Body of pancreas (tissue), 4 donors: Measurements from ENCODE around the gene MSX1. TPM values are rescaled to one million over a fixed set of nuclear protein-coding genes. Genes with fewer than 3 reads are reported as not detected.

Experiments
- ATAC-seq: fragments of 150-250 bp; one replicate; pipeline ENCODE4 v1.9.1; 2016
- DNase-seq, 4 donors: peaks; one replicate each; pipeline ENCODE4 v3.0.0-alpha.2; 2019
- H3K27ac ChIP-seq, 4 donors: fragments of 200-600 bp; sonication (generic); 1 replicate in 3 of 4; 2 replicates in 1 of 4; pipeline versions ENCODE4 v1.5.1 to v1.6.1; 2016 to 2019; ENCODE audit warnings: mild to moderate bottlenecking in 1 of 4, mixed read lengths in 1 of 4, moderate library complexity in 1 of 4
- H3K27me3 ChIP-seq, 2 donors: fragments of 200-600 bp; sonication (generic); one replicate each; pipeline ENCODE4 v1.6.0; 2016; ENCODE audit warnings: mild to moderate bottlenecking in 1 of 2
- H3K36me3 ChIP-seq, 2 donors: fragments of 200-600 bp; sonication (generic); replicated peaks in 1 of 2; 2 replicates each; pipeline ENCODE4 v1.5.1; 2016; ENCODE audit warnings: low read depth in 2 of 2; ENCODE audit not compliant: insufficient read depth in 1 of 2
- H3K4me1 ChIP-seq: fragments of 200-600 bp; sonication (generic); one replicate; pipeline ENCODE4 v1.6.0; 2016
- H3K4me3 ChIP-seq, 2 donors: fragments of 200-600 bp; sonication (generic); 1 replicate in 1 of 2; 2 replicates in 1 of 2; pipeline ENCODE4 v1.5.1; 2016 to 2019
- H3K9me3 ChIP-seq, 3 donors: fragments of 200-600 bp; sonication (generic); 1 replicate in 2 of 3; 2 replicates in 1 of 3; pipeline ENCODE4 v1.5.1; 2016
- CTCF ChIP-seq, 7 experiments: fragments of 450-650 bp in 4 of 7; fragments of 200-600 bp in 3 of 7; sonication (generic) in 3 of 7; IDR thresholded peaks; one replicate each; pipeline ENCODE4 v1.5.1; 2016 to 2019; ENCODE audit warnings: antibody characterized with exemption in 7 of 7
- POLR2A ChIP-seq, 3 donors: fragments of 450-650 bp; IDR thresholded peaks; one replicate each; pipeline ENCODE4 v1.6.1; 2016; ENCODE audit warnings: antibody characterized with exemption in 3 of 3, mild to moderate bottlenecking in 2 of 3
- WGBS, 2 donors: methylation state at CpG; one replicate each; pipeline ENCODE4 v1.1.5; 2017; 5-methylcytosine and 5-hydroxymethylcytosine counted together
- intact Hi-C: fragments of 100-400 bp; cut with DNase I; formaldehyde crosslinking; loops from one replicate; pipeline ENCODE4 v1.15.1; 2023
- total RNA-seq, 2 donors: library from RNA; depleted of rRNA; stranded (reverse); fragments of >200 nt; gene quantifications; one replicate each; pipeline ENCODE4 v1.1.0, GENCODE V29; 2016

MSX1 gene
- 1 to 10 TPM; 3.9 to 7.6 TPM for total RNA-seq

GRCh38 chr4:4859325-4859798 is at the start of gene MSX1:
Gene MSX1 (plus strand): TSS chr4:4859665. CDS start chr4:4859900, 235 bp downstream.
- WGBS, 2 donors: 2% methylated on average over 4 to 41 of the region's 44 CpGs
- peaks cover 50% of the 10 kb centered on the region for H3K4me1 ChIP-seq

GRCh38 chr4:4810092-4810774 is 49.2 kb upstream of the MSX1 start:
- no peak overlapping the region for H3K27ac ChIP-seq
- DNase-seq (no peak), ATAC-seq (no peak)
- no peaks in the 10 kb centered on the region for H3K27me3 ChIP-seq
- no peak for TF ChIP-seq CTCF (IDR thresholded peaks at IDR 0.05)
- no peak for TF ChIP-seq POLR2A (IDR thresholded peaks at IDR 0.05)
- H3K4me1 ChIP-seq: no peaks in the 10 kb centered on the region
- H3K36me3 ChIP-seq: no peaks in the 10 kb centered on the region
- intact Hi-C loops: no loop called here
- no peak overlapping the region for H3K4me3 ChIP-seq
- no peaks in the 10 kb centered on the region for H3K9me3 ChIP-seq
- 75 to 87% methylated on average over 8 of the region's 8 CpGs for WGBS, 2 donors

More at GRCh38 chr4:4859325-4859798, at the start of gene MSX1:
- ATAC-seq (peak; percentile 92), DNase-seq (peak; percentile 79 to 92 (median 84))
- peak within 1 kb of the TSS in 3 of 4 donors; percentile 14 to 50 (median 47) for H3K27ac ChIP-seq
- H3K4me3 ChIP-seq: peak within 1 kb of the TSS in 1 of 2 donors; percentile 22
- no peaks in the 10 kb centered on the region for H3K36me3 ChIP-seq
- H3K9me3 ChIP-seq: no peaks in the 10 kb centered on the region
- peaks cover 0 to 72% of the 10 kb centered on the region in 2 donors for H3K27me3 ChIP-seq
- intact Hi-C loops: no loop called here
- TF ChIP-seq POLR2A (IDR thresholded peaks at IDR 0.05) (peak; percentile 35 to 72 (median 55)), CTCF (IDR thresholded peaks at IDR 0.05) (no peak)

DNA sequence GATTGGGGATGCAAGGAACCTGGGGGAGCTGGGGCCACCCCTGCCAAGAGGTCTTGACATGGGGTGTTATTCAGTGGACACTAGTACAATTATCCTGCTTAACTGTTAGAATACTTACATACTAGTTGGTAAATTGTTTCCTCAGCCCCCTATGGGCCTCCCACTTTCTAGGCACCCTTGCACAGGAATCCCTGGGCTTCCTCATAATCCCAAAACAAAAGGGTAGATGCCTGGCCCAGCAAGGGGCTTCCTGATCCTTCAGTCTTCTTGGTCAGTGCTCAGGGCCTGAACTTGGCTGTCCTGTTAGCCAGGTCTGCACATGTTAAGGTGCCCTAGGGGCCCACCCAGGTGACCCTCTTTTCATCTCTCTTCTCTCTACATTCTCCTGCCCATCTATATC is 48.7 kb upstream of the MSX1 start:
- DNase-seq (no peak), ATAC-seq (no peak)
- no peaks in the 10 kb centered on the region for H3K9me3 ChIP-seq
- no peaks in the 10 kb centered on the region for H3K4me1 ChIP-seq
- TF ChIP-seq POLR2A (IDR thresholded peaks at IDR 0.05) (no peak), CTCF (IDR thresholded peaks at IDR 0.05) (no peak)
- H3K27me3 ChIP-seq: no peaks in the 10 kb centered on the region
- intact Hi-C loops: no loop called here
- no peak overlapping the region for H3K4me3 ChIP-seq
- H3K36me3 ChIP-seq: no peaks in the 10 kb centered on the region
- no peak overlapping the region for H3K27ac ChIP-seq

GRCh38 chr4:4812145-4812794 is 47.2 kb upstream of the MSX1 start:
- H3K4me1 ChIP-seq: no peaks in the 10 kb centered on the region
- intact Hi-C loops: no loop called here
- H3K4me3 ChIP-seq: no peak overlapping the region
- no peaks in the 10 kb centered on the region for H3K36me3 ChIP-seq
- H3K9me3 ChIP-seq: peaks cover 0 to 3% (median 0%) of the 10 kb centered on the region in 3 donors
- no peak overlapping the region for H3K27ac ChIP-seq
- TF ChIP-seq POLR2A (IDR thresholded peaks at IDR 0.05): no peak
- 55 to 56% methylated on average over 4 of the region's 4 CpGs for WGBS, 2 donors
- DNase-seq (no peak), ATAC-seq (no peak)
- no peaks in the 10 kb centered on the region for H3K27me3 ChIP-seq

DNA sequence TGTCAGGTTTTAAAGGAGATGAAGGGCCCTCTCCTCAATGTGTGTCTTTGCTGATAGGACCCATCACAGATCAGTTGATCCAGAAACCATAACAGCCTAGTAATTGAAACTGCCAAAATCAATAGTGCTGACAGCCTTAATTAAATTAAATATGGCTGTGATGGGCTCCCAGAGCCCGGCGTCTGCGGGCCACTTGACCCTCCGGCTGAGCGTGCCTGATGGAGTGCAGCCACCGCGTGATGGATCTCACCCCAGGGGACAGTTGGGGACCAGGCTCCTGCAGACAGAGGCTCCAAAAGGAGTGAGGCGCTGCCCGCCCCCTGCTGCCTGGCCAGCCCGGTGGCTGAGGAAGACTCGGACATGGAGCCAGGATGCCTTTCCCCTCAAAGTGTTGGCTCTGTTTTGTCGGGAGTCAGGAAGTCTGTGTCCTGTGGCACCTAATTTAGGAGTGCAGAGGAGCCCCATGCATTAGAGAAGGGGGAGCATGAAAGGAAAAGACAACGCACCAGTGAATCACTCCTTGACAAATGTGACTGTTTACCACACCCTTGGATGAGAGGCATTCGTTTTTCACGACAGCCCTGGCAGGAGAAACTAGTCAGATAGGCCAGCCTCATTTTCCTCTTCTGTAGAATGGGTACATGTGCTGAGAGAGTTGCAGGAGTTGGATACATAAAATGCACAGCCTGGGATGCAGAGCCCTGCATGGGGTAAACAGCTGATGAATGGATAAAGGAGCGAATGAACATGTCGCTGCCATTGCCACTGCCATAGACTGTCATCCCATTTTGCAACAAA is 40.9 kb upstream of the MSX1 start:
- ATAC-seq (no peak), DNase-seq (no peak)
- intact Hi-C loops: no loop called here
- H3K9me3 ChIP-seq: peaks cover 0 to 10% (median 0%) of the 10 kb centered on the region in 3 donors
- H3K4me1 ChIP-seq: no peaks in the 10 kb centered on the region
- H3K36me3 ChIP-seq: no peaks in the 10 kb centered on the region
- 39 to 64% methylated on average over 9 to 17 of the region's 17 CpGs for WGBS, 2 donors
- no peaks in the 10 kb centered on the region for H3K27me3 ChIP-seq
- no peak for TF ChIP-seq CTCF (IDR thresholded peaks at IDR 0.05)
- TF ChIP-seq POLR2A (IDR thresholded peaks at IDR 0.05): no peak
- H3K27ac ChIP-seq: no peak overlapping the region
- H3K4me3 ChIP-seq: no peak overlapping the region
